Thoracic aorta (tissue), 2 donors: ENCODE data around the gene SLCO3A1. TPM values are rescaled to one million over a fixed set of nuclear protein-coding genes. Genes with fewer than 3 reads are reported as not detected.

ENCODE experiments used
- ATAC-seq: fragments of 150-250 bp; one replicate; pipeline ENCODE4 v1.8.0; 2017; ENCODE audit warnings: low read depth; ENCODE audit not compliant: insufficient number of reproducible peaks, low FRiP score
- DNase-seq: peaks from one replicate; pipeline ENCODE4 v3.0.0-alpha.2; 2020; ENCODE audit warnings: low spot score
- H3K27ac ChIP-seq, 2 donors: fragments of 200-600 bp; sonication (generic); 1 replicate in 1 of 2; 2 replicates in 1 of 2; pipeline ENCODE4 v1.5.1; 2016; ENCODE audit warnings: mild to moderate bottlenecking in 2 of 2, moderate library complexity in 2 of 2
- H3K27me3 ChIP-seq: fragments of 200-600 bp; sonication (generic); replicated peaks from 2 replicates; pipeline ENCODE4 v1.6.0; 2016; ENCODE audit warnings: mild to moderate bottlenecking; ENCODE audit not compliant: insufficient read depth
- H3K36me3 ChIP-seq: fragments of 200-600 bp; sonication (generic); one replicate; pipeline ENCODE4 v1.5.1; 2016
- H3K4me1 ChIP-seq, 2 donors: fragments of 200-600 bp; sonication (generic); 1 replicate in 1 of 2; 2 replicates in 1 of 2; pipeline versions ENCODE4 v1.5.1 to v1.6.0; 2016; ENCODE audit warnings: low read depth in 2 of 2, mild to moderate bottlenecking in 1 of 2; ENCODE audit not compliant: control insufficient read depth in 1 of 2
- H3K4me3 ChIP-seq: fragments of 200-600 bp; sonication (generic); 2 replicates; pipeline ENCODE4 v1.5.1; 2016; ENCODE audit warnings: mild to moderate bottlenecking
- H3K9me3 ChIP-seq: fragments of 200-600 bp; sonication (generic); 2 replicates; pipeline ENCODE4 v1.5.1; 2016
- CTCF ChIP-seq: fragments of 200-600 bp; sonication (generic); IDR thresholded peaks from one replicate; pipeline ENCODE4 v1.5.1; 2019; ENCODE audit warnings: antibody characterized with exemption
- total RNA-seq, 2 donors: library from RNA; depleted of rRNA; stranded (reverse); fragments of >200 nt; gene quantifications; one replicate each; pipeline versions ENCODE4 v1.1.0 to v1.2.3, GENCODE V29; 2016

Gene SLCO3A1
- total RNA-seq, 2 donors from 2014 or later, result 16.5 to 39.1 TPM

DNA sequence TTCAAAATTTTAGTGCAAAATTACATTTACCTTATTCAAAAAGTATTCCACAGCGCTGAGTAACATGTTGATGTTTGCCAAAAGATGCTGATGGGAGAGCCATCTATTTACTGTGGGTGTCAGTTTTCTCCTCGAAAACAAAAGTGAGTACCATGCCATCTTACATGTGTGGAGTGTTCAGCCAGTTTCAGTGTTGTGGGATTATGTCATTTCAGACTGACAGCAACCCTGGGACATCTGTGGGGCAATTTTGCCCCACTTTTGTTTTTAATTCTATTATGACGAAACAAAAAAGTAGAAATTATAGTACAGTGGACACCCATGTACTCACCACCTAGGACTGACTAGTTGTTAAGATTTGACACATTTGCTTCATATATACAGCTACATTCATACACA, 19.6 kb downstream of the SLCO3A1 start:
- Histone ChIP-seq H3K9me3 (no peaks in the 10 kb centered on the region), H3K4me3 (no peak overlapping the region), H3K4me1 (peaks cover 4% of the 10 kb centered on the region in 2 donors), H3K27ac (no peak overlapping the region), H3K27me3 (no peaks in the 10 kb centered on the region), H3K36me3 (no peaks in the 10 kb centered on the region)
- ATAC-seq (no peak), DNase-seq (no peak)
- no peak for TF ChIP-seq CTCF

DNA sequence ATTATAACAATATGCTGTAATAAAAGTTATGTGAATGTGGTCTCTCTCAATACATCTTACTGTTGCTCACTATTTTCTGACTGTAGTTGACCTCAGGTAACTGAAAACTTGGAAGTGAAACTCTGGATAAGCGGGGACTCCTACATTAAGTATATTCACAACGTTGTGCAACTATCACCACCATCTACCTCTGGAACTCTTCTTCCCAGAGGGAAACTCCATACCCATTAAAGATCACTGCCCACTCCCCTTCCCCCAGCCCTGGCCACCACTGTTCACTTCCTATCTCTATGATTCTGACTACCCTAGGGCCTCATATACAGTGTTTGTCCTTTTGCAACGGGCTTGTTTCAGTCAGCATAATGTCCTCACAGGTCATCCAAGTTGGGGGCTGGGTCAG, 20.7 kb downstream of the SLCO3A1 start:
- no peak overlapping the region for H3K27ac ChIP-seq
- H3K4me1 ChIP-seq, result no peaks in the 10 kb centered on the region
- no peaks in the 10 kb centered on the region for H3K36me3 ChIP-seq
- ATAC-seq (no peak), DNase-seq (no peak)
- H3K4me3 ChIP-seq, result no peak overlapping the region
- H3K27me3 ChIP-seq, result no peaks in the 10 kb centered on the region
- H3K9me3 ChIP-seq, result no peaks in the 10 kb centered on the region
- no peak for TF ChIP-seq CTCF

DNA sequence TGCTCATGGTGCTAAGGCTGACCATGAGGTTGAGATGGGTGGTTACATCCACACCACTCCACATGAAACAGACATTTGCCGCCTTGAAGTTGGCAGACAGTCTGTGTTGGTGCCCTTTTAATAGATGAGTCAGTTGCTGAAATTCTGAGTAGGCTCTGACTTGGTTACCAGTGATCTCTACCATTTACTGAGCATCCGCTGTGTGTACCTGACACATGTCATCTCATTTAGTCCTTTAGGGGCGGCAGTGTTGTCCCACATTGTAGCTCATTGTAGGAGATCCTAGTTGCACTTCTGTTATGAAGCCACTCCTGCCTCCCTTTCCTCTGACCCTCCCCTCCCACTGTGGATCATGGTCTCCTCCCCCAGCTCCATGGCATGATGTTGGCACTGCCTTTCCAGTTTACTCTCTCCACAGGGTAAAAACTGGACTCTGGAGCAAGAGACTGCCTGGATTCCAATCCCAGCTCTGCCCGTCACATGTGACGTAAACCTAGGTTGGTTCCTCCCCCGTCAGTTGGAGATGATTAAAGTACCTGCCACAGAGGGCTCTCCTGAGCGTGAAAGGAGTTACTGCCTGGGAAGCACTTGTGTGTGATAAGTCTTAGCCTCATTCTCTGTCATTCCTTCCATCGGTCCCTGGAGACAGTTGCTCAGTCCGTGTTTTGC, 21.6 kb downstream of the SLCO3A1 start:
- H3K36me3 ChIP-seq, result no peaks in the 10 kb centered on the region
- H3K27me3 ChIP-seq, result no peaks in the 10 kb centered on the region
- no peaks in the 10 kb centered on the region for H3K4me1 ChIP-seq
- no peaks in the 10 kb centered on the region for H3K9me3 ChIP-seq
- DNase-seq, result no peak
- no peak for TF ChIP-seq CTCF
- H3K27ac ChIP-seq, result no peak overlapping the region
- ATAC-seq, result no peak
- H3K4me3 ChIP-seq, result no peak overlapping the region

DNA sequence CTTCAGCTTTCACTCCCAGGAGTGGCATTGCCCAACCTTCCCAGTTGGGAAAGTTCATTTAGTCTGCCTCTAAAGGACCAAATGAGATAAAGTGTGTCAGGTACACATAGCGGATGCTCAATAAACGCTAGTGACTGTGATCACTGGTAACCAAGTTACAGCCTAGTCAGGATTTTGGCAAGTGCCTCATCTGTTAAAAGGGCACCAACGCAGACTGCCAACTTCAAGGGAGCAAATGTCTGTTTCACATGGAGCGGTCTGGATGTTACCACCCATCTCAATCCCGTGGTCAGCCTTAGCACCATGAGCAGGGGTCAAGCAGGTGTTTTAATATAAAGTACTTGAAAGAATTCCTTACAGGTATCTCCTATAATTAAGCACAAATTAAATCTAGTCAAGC, 22.7 kb downstream of the SLCO3A1 start:
- Histone ChIP-seq H3K27me3 (no peaks in the 10 kb centered on the region), H3K36me3 (no peaks in the 10 kb centered on the region), H3K9me3 (no peaks in the 10 kb centered on the region), H3K27ac (no peak overlapping the region), H3K4me3 (no peak overlapping the region), H3K4me1 (no peaks in the 10 kb centered on the region)
- TF ChIP-seq CTCF, result no peak
- no peak for ATAC-seq
- DNase-seq, result no peak

DNA sequence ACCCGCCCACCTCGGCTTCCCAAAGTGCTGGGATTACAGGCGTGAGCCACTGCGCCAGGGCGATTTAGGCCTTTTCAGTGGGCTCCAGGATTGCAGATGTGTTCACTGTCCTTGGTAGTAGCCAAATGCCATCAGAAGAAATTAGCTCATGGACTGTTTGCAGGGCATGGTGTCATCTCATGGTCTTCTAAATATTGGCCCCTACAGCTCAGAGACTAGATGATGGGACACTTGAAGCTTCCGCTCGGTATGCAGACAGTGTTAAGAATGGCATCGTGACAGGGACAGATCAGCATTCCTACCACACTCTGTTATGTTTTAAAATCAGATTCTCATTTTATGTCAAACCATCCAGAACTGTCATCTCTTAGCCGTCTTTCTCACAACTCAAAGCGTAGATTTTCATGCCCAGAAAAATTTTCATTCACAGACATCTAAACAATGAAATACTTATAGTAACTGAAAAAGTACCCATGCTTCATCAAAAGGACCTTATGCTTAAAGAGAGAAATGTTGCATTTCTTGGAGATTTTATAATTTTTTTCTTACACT, 24.9 kb downstream of the SLCO3A1 start:
- no peak for ATAC-seq
- no peak for TF ChIP-seq CTCF
- Histone ChIP-seq H3K27ac (no peak overlapping the region), H3K4me3 (no peak overlapping the region), H3K4me1 (peaks cover 0 to 6% of the 10 kb centered on the region in 2 donors), H3K36me3 (no peaks in the 10 kb centered on the region), H3K27me3 (no peaks in the 10 kb centered on the region), H3K9me3 (no peaks in the 10 kb centered on the region)
- no peak for DNase-seq
